CD4-positive, alpha-beta memory T cell (primary cell): ENCODE measurements around the gene FCN2. TPM values are rescaled to one million over a fixed set of nuclear protein-coding genes. Genes with fewer than 3 reads are reported as not detected.

Experiments
- CTCF ChIA-PET: fragments of 350-600 bp; sonication (Branson Sonifier 250); formaldehyde crosslinking; loops from one replicate; lab custom pipeline; 2021; ENCODE audit warnings: inconsistent platforms; ENCODE audit not compliant: partially characterized antibody; lab: Charles Lee
- POLR2A ChIA-PET: fragments of 350-600 bp; sonication (Branson Sonifier 250); formaldehyde crosslinking; loops from one replicate; lab custom pipeline; 2021; ENCODE audit not compliant: partially characterized antibody; lab: Charles Lee
- DNase-seq, 5 donors: peaks; one replicate each; pipeline versions ENCODE4 v3.0.0 to v3.0.0-alpha.2; 2020 to 2022; ENCODE audit warnings: mixed read lengths in 1 of 5
- H3K27ac ChIP-seq: one replicate; pipeline ENCODE4 v1.7.0; 2013; ENCODE audit warnings: low read depth, low read length
- H3K27me3 ChIP-seq: 2 replicates; pipeline ENCODE4 v1.7.0; 2013; ENCODE audit warnings: mild to moderate bottlenecking, low read length, moderate library complexity; ENCODE audit not compliant: insufficient read depth
- H3K36me3 ChIP-seq: 2 replicates; pipeline ENCODE4 v1.7.0; 2013; ENCODE audit warnings: mild to moderate bottlenecking, low read length, moderate library complexity; ENCODE audit not compliant: insufficient read depth
- H3K4me1 ChIP-seq: 2 replicates; pipeline ENCODE4 v1.7.0; 2013; ENCODE audit warnings: mild to moderate bottlenecking, low read length, moderate library complexity; ENCODE audit not compliant: insufficient read depth
- H3K4me3 ChIP-seq, 2 donors: one replicate each; pipeline ENCODE4 v1.7.0; 2013; ENCODE audit warnings: low read length in 2 of 2, mild to moderate bottlenecking in 1 of 2
- H3K9me3 ChIP-seq, 2 donors: one replicate each; pipeline ENCODE4 v1.7.0; 2013; ENCODE audit warnings: low read length in 2 of 2, control low read depth in 1 of 2; ENCODE audit not compliant: control insufficient read depth in 1 of 2
- H3K27ac Mint-ChIP-seq, 7 donors: one replicate each; pipeline ENCODE4 v1.8.0; 2020 to 2021; ENCODE audit warnings: mixed read lengths in 7 of 7, mild to moderate bottlenecking in 6 of 7, inconsistent platforms in 3 of 7, moderate library complexity in 3 of 7
- H3K27me3 Mint-ChIP-seq, 2 donors: one replicate each; pipeline ENCODE4 v1.8.0; 2020 to 2021; ENCODE audit warnings: mixed read lengths in 2 of 2
- H3K36me3 Mint-ChIP-seq, 2 donors: one replicate each; pipeline ENCODE4 v1.8.0; 2020 to 2021; ENCODE audit warnings: mixed read lengths in 2 of 2, inconsistent platforms in 1 of 2, mild to moderate bottlenecking in 1 of 2
- H3K4me1 Mint-ChIP-seq, 4 donors: one replicate each; pipeline ENCODE4 v1.8.0; 2020 to 2021; ENCODE audit warnings: mixed read lengths in 4 of 4, mild to moderate bottlenecking in 1 of 4
- H3K4me3 Mint-ChIP-seq, 8 donors: one replicate each; pipeline ENCODE4 v1.8.0; 2020 to 2021; ENCODE audit warnings: mixed read lengths in 8 of 8, mild to moderate bottlenecking in 7 of 8, moderate library complexity in 6 of 8, inconsistent platforms in 3 of 8
- H3K9me3 Mint-ChIP-seq, 8 donors: one replicate each; pipeline ENCODE4 v1.8.0; 2020 to 2021; ENCODE audit warnings: mixed read lengths in 8 of 8, mild to moderate bottlenecking in 5 of 8, inconsistent platforms in 3 of 8, moderate library complexity in 1 of 8
- intact Hi-C: fragments of 100-400 bp; cut with micrococcal nuclease; formaldehyde crosslinking; loops from one replicate; pipeline ENCODE4 v1.15.1; 2023
- polyA plus RNA-seq, 2 donors: library from polyadenylated mRNA; unstranded; fragments of 300-500 nt; fragmentation: Illumina TruSeq; gene quantifications; one replicate each; pipeline ENCODE4 v1.2.3, GENCODE V29; 2021
- total RNA-seq, 2 experiments: library from RNA; stranded (reverse); gene quantifications; one replicate each; pipeline ENCODE4 v1.2.3, GENCODE V29; 2021

Gene FCN2
- total and polyA plus RNA-seq, 4 experiments from 2014 or later, result not detected

DNA sequence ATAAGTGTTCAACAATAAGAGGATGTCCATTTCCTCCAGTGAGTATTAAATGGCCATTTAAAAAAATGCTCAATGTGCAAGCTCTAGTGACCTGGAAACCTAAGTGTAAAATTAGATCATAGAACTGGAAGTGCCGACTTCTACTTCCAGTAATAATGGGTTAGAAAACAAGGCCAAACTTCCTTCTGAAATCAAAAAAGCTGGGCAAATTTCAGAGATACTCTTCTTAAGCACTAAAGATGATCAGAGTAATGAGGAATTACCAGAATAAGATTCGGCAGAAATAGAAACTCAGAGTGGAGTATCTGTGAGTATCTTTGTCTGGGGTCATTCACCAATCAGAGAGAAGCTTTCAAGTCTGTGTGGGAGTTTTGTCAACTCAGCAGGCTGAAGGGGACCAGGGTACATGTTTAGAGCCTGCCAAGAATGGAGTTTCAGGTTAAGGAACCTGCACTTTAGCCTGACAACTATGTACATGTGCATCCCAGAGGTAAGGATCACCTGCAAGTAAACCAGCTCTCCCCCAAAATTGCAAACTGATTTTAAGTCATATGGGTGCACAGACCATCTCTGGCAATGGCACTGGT, 17.1 kb downstream of the FCN2 start:
- Mint-ChIP-seq H3K27ac (no peak overlapping the region), H3K4me3 (no peak overlapping the region), H3K27me3 (peaks cover 12 to 16% of the 10 kb centered on the region in 2 donors), H3K4me1 (no peaks in the 10 kb centered on the region), H3K9me3 (peaks cover 2 to 24% (median 11%) of the 10 kb centered on the region in 8 donors), H3K36me3 (no peaks in the 10 kb centered on the region)
- CTCF ChIA-PET, result no interaction called here
- H3K36me3 ChIP-seq, result no peaks in the 10 kb centered on the region
- no peaks in the 10 kb centered on the region for H3K9me3 ChIP-seq
- H3K4me1 ChIP-seq, result no peaks in the 10 kb centered on the region
- H3K27ac ChIP-seq, result no peak overlapping the region
- POLR2A ChIA-PET, result no interaction called here
- DNase-seq, result no peak
- intact Hi-C loops, result no loop called here
- no peaks in the 10 kb centered on the region for H3K27me3 ChIP-seq
- H3K4me3 ChIP-seq, result no peak overlapping the region

DNA sequence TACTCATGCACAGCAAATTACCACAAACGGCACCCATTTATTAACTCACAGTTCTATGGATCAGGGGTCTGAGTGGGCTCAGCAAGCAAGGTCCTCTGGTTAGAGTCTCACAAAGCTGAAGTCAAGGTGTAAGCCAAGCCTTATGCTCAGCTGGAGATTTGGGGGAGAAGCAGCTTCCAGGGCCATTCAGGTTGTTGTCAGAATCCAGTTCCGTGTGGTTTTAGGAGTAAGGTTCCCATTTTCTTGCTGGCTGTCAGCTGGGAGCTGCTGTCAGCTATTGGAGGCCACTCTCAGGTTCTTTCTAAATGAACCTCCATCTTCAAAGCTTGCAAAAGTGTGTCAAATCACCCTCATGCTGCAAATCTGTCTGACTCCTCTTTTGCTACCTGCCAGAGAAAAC, 17.7 kb downstream of the FCN2 start:
- no peaks in the 10 kb centered on the region for H3K27me3 ChIP-seq
- no peaks in the 10 kb centered on the region for H3K4me1 ChIP-seq
- no peak overlapping the region for H3K27ac ChIP-seq
- no peak overlapping the region for H3K4me3 ChIP-seq
- ChIA-PET CTCF (no interaction called here), POLR2A (no interaction called here)
- intact Hi-C loops, result no loop called here
- no peaks in the 10 kb centered on the region for H3K9me3 ChIP-seq
- peaks cover 10 to 13% of the 10 kb centered on the region in 2 donors for H3K27me3 Mint-ChIP-seq
- no peaks in the 10 kb centered on the region for H3K36me3 ChIP-seq
- DNase-seq, result no peak
- H3K4me3 Mint-ChIP-seq, result no peak overlapping the region
- H3K9me3 Mint-ChIP-seq, result peaks cover 2 to 24% (median 11%) of the 10 kb centered on the region in 8 donors
- H3K4me1 Mint-ChIP-seq, result no peaks in the 10 kb centered on the region
- H3K36me3 Mint-ChIP-seq, result no peaks in the 10 kb centered on the region
- H3K27ac Mint-ChIP-seq, result no peak overlapping the region

GRCh38 chr9:134899168-134899567, 18.6 kb downstream of the FCN2 start:
- CTCF ChIA-PET, result no interaction called here
- DNase-seq, result no peak
- Mint-ChIP-seq H3K9me3 (peaks cover 2 to 24% (median 11%) of the 10 kb centered on the region in 8 donors), H3K4me1 (no peaks in the 10 kb centered on the region), H3K4me3 (no peak overlapping the region), H3K27ac (no peak overlapping the region), H3K27me3 (peaks cover 11 to 15% of the 10 kb centered on the region in 2 donors), H3K36me3 (no peaks in the 10 kb centered on the region)
- no peak overlapping the region for H3K27ac ChIP-seq
- no peaks in the 10 kb centered on the region for H3K36me3 ChIP-seq
- H3K9me3 ChIP-seq, result no peaks in the 10 kb centered on the region
- intact Hi-C loops, result no loop called here
- POLR2A ChIA-PET, result no interaction called here
- H3K27me3 ChIP-seq, result no peaks in the 10 kb centered on the region
- H3K4me1 ChIP-seq, result no peaks in the 10 kb centered on the region
- no peak overlapping the region for H3K4me3 ChIP-seq

DNA sequence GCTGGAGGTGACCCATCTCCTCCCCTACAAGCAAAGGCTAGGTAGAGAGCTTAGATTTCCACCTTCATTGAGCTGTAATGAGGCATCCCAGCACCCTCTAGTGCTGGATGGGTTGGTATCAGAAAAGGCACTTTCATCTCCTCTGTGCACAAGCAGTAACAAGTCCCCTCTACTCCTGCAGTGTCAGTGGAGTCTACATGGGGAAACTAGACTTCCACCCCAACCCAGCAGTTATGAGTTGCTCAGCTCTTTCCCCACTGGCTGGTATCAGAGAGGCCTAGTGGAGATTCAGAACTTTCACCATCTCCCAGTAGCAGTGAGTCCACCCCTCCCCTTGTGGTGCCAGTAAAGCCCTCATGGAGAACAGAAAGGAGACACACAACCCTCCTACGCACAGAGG, 19.2 kb downstream of the FCN2 start:
- no peak for DNase-seq
- Histone ChIP-seq H3K27me3 (no peaks in the 10 kb centered on the region), H3K36me3 (no peaks in the 10 kb centered on the region), H3K9me3 (no peaks in the 10 kb centered on the region), H3K27ac (no peak overlapping the region), H3K4me1 (no peaks in the 10 kb centered on the region), H3K4me3 (no peak overlapping the region)
- Mint-ChIP-seq H3K27me3 (peaks cover 11 to 16% of the 10 kb centered on the region in 2 donors), H3K4me1 (no peaks in the 10 kb centered on the region), H3K9me3 (peaks cover 2 to 24% (median 11%) of the 10 kb centered on the region in 8 donors), H3K27ac (no peak overlapping the region), H3K36me3 (no peaks in the 10 kb centered on the region), H3K4me3 (no peak overlapping the region)
- ChIA-PET POLR2A (no interaction called here), CTCF (no interaction called here)
- intact Hi-C loops, result no loop called here

DNA sequence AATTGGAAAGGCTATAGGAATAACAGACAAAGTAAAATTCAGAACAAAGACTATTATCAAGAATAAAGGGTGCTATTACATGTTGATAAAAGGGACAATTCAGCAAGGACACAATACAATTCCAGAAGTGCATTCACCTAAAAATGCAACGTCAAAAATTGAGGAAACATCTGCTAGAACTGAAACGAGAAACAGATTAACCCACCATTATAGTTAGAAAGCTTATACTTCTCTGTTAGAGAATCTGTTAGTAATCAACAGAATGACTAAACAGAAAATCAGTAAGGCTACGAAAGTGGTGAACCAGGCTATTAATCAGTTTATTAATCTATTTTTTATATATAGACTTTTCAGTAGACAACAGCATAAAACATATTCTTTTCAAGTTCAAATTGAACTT, 22.3 kb downstream of the FCN2 start:
- no peak overlapping the region for H3K4me3 ChIP-seq
- H3K27ac ChIP-seq, result no peak overlapping the region
- Mint-ChIP-seq H3K4me1 (no peaks in the 10 kb centered on the region), H3K9me3 (peaks cover 2 to 19% (median 10%) of the 10 kb centered on the region in 8 donors), H3K27ac (no peak overlapping the region), H3K36me3 (no peaks in the 10 kb centered on the region), H3K27me3 (peaks cover 5 to 13% of the 10 kb centered on the region in 2 donors), H3K4me3 (no peak overlapping the region)
- H3K4me1 ChIP-seq, result no peaks in the 10 kb centered on the region
- H3K9me3 ChIP-seq, result no peaks in the 10 kb centered on the region
- no peaks in the 10 kb centered on the region for H3K27me3 ChIP-seq
- H3K36me3 ChIP-seq, result no peaks in the 10 kb centered on the region
- ChIA-PET CTCF (no interaction called here), POLR2A (no interaction called here)
- intact Hi-C loops, result no loop called here
- DNase-seq, result no peak

DNA sequence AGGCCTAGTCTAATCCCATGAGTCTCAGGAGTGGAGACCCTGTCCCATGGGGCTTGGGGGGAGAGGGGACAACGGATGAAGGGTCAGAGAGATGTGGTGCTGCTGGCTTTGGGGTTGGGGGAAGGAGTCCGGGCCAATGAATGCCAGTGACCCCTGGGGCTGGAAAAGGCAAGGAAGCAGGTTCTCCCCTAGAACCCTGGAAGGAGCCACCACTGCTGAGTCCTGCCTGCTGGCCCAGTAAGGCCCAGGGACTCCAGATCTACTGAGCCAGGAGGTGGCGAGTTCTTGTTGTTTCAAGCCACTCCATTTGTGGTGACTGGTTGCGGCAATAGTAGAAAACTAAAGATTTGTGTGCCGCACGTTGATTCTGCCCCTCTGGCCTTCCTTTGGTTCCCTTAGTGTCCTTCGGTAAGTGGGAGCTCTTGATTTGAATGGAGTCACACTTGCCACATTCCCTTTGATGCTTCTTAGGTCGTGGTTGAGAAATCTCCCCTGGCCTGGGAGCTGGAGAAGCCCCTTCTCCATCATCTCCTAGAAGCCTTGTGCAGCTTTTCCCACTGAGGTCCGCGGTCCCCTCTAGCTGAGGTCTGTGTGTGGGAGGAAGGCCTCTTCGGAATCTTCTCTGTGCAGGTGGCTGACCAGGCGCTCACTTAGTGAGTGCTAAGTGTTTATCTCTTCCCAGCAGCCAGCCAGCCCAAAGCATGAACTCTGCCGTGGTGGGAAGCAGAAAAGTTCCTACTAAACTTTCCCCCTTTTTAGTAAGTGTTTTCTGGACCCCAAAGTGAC, 28.1 kb downstream of the FCN2 start:
- no peak for DNase-seq
- intact Hi-C loops, result no loop called here
- Mint-ChIP-seq H3K27me3 (peaks cover 8 to 10% of the 10 kb centered on the region in 2 donors), H3K4me1 (no peaks in the 10 kb centered on the region), H3K9me3 (peaks cover 0 to 2% (median 0%) of the 10 kb centered on the region in 8 donors), H3K36me3 (no peaks in the 10 kb centered on the region), H3K27ac (no peak overlapping the region), H3K4me3 (no peak overlapping the region)
- CTCF ChIA-PET, result no interaction called here
- H3K4me1 ChIP-seq, result no peaks in the 10 kb centered on the region
- no peaks in the 10 kb centered on the region for H3K27me3 ChIP-seq
- POLR2A ChIA-PET, result no interaction called here
- H3K4me3 ChIP-seq, result no peak overlapping the region
- H3K9me3 ChIP-seq, result no peaks in the 10 kb centered on the region
- no peak overlapping the region for H3K27ac ChIP-seq
- H3K36me3 ChIP-seq, result no peaks in the 10 kb centered on the region

DNA sequence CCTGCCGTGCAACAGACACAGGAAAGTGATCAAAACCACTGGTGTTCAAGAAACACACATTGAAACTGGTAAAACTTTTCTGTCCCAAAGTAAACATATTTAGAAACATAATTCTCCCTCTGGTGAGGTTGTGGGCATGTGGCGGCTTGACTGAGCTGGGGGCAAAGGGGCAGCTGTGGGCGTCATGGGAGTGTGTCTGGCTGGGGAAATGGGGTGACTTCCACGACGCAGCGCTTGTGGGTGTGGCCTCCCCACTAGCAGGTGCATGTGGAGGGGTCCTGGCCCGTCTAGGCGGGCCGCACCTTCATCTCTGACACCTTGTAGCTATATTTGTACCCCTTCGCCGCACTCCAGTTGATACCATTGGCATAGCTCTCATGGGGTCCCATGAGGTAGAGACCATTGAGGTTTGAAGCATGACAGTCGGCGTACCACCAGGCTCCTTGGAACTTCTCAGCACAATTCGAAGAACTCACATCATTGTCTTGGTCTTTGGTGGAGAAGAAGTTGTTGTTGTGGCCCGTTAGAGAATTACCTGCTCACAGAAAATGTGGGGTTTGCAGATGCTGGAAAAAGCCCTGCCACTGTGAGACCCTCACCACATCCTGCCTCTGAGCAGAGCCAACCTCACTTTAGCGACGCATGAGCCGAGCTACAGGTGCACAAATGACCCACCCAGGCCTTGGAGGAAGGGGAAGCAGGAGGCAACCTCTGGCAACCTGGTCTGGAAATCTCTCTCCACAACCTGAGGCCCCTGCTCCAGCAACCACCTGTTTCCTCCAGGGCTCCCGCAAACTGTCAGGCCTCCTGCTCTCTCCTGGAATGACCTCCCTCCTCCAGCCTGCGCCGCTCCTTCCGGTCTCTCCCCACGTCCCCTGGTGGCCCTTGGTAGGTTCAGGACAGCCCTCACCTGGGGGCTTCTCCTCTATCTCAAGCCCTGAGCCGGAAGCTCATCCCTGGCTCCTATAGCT, 29.2 kb downstream of the FCN2 start:
- no peaks in the 10 kb centered on the region for H3K4me1 Mint-ChIP-seq
- ChIA-PET POLR2A (no interaction called here), CTCF (no interaction called here)
- H3K9me3 Mint-ChIP-seq, result no peaks in the 10 kb centered on the region
- H3K27me3 ChIP-seq, result no peaks in the 10 kb centered on the region
- H3K27ac Mint-ChIP-seq, result no peak overlapping the region
- no peaks in the 10 kb centered on the region for H3K9me3 ChIP-seq
- H3K4me3 ChIP-seq, result no peak overlapping the region
- no peak overlapping the region for H3K27ac ChIP-seq
- no peaks in the 10 kb centered on the region for H3K36me3 Mint-ChIP-seq
- no peak overlapping the region for H3K4me3 Mint-ChIP-seq
- peaks cover 7 to 8% of the 10 kb centered on the region in 2 donors for H3K27me3 Mint-ChIP-seq
- no peak for DNase-seq
- H3K36me3 ChIP-seq, result no peaks in the 10 kb centered on the region
- intact Hi-C loops, result no loop called here
- H3K4me1 ChIP-seq, result no peaks in the 10 kb centered on the region
